CD14-positive monocyte (primary cell): ENCODE data around the gene RPEL1. TPM values are rescaled to one million over a fixed set of nuclear protein-coding genes. Genes with fewer than 3 reads are reported as not detected.
A peak's percentile ranks its signal among the peaks of the same experiment; 100 is the strongest.
"Not testable (repeated sequence)": the region's sequence is repeated elsewhere in the genome, so short reads cannot be mapped to it uniquely, and the experiment has no call there.

Experiments used
- DNase-seq, 3 donors: peaks; one replicate each; pipeline ENCODE4 v3.0.0-alpha.2; 2011 to 2022
- H2AFZ ChIP-seq: 2 replicates; pipeline ENCODE4 v1.6.0; 2012; ENCODE audit warnings: mild to moderate bottlenecking, low read depth, low read length, inconsistent platforms; ENCODE audit not compliant: insufficient read depth, poor library complexity, severe bottlenecking
- H3K27ac ChIP-seq, 2 donors: 1 replicate in 1 of 2; 2 replicates in 1 of 2; pipeline ENCODE4 v1.5.1; 2012 to 2013; ENCODE audit warnings: low read length in 2 of 2, control low read depth in 1 of 2, inconsistent platforms in 1 of 2, low read depth in 1 of 2, mild to moderate bottlenecking in 1 of 2
- H3K27me3 ChIP-seq, 2 donors: one replicate each; pipeline versions ENCODE4 v1.6.0 to v1.6.1; 2011 to 2013; ENCODE audit warnings: low read length in 2 of 2; ENCODE audit not compliant: control insufficient read depth in 2 of 2, insufficient read depth in 2 of 2
- H3K36me3 ChIP-seq, 2 donors: replicated peaks in 1 of 2; 1 replicate in 1 of 2; 2 replicates in 1 of 2; pipeline versions ENCODE4 v1.5.1 to v1.6.1; 2012 to 2013; ENCODE audit warnings: low read length in 2 of 2, control low read depth in 1 of 2, inconsistent platforms in 1 of 2, mild to moderate bottlenecking in 1 of 2; ENCODE audit not compliant: insufficient read depth in 2 of 2, control insufficient read depth in 1 of 2
- H3K4me1 ChIP-seq, 2 donors: 1 replicate in 1 of 2; 2 replicates in 1 of 2; pipeline versions ENCODE4 v1.5.1 to v1.6.1; 2012 to 2013; ENCODE audit warnings: low read length in 2 of 2, control low read depth in 1 of 2, inconsistent platforms in 1 of 2, mild to moderate bottlenecking in 1 of 2, moderate library complexity in 1 of 2; ENCODE audit not compliant: insufficient read depth in 2 of 2, control insufficient read depth in 1 of 2
- H3K4me2 ChIP-seq: replicated peaks from 2 replicates; pipeline ENCODE3; 2012; ENCODE audit warnings: low read length, moderate library complexity, mild to moderate bottlenecking; ENCODE audit not compliant: poor library complexity, severe bottlenecking; ENCODE audit errors: extremely low read depth
- H3K4me3 ChIP-seq, 3 experiments: fragments of 200-600 bp in 1 of 3; sonication (generic) in 1 of 3; replicated peaks in 1 of 3; 1 replicate in 2 of 3; 2 replicates in 1 of 3; pipeline ENCODE4 v1.5.1; 2011 to 2013; ENCODE audit warnings: low read length in 3 of 3, mild to moderate bottlenecking in 3 of 3, control low read depth in 2 of 3, low read depth in 2 of 3, inconsistent platforms in 1 of 3, moderate library complexity in 1 of 3
- H3K79me2 ChIP-seq: 2 replicates; pipeline ENCODE4 v1.6.0; 2012; ENCODE audit warnings: mild to moderate bottlenecking, control low read depth, inconsistent platforms, low read length, moderate library complexity; ENCODE audit not compliant: insufficient read depth
- H3K9ac ChIP-seq: 2 replicates; pipeline ENCODE4 v1.6.0; 2017; ENCODE audit warnings: low read length, mild to moderate bottlenecking; ENCODE audit not compliant: insufficient read depth, poor library complexity, severe bottlenecking
- H3K9me3 ChIP-seq, 2 donors: replicated peaks in 1 of 2; 1 replicate in 1 of 2; 2 replicates in 1 of 2; pipeline versions ENCODE4 v1.5.1 to v1.6.1; 2012 to 2013; ENCODE audit warnings: low read length in 2 of 2, control low read depth in 1 of 2; ENCODE audit not compliant: control insufficient read depth in 1 of 2, insufficient read depth in 1 of 2
- H4K20me1 ChIP-seq: 2 replicates; pipeline ENCODE4 v1.6.0; 2012; ENCODE audit warnings: mild to moderate bottlenecking, low read length, control low read depth, moderate library complexity; ENCODE audit not compliant: insufficient read depth
- H3K27ac Mint-ChIP-seq, 7 donors: one replicate each; pipeline ENCODE4 v1.8.0; 2020; ENCODE audit warnings: mild to moderate bottlenecking in 7 of 7, mixed read lengths in 7 of 7, moderate library complexity in 6 of 7, inconsistent platforms in 2 of 7
- H3K27me3 Mint-ChIP-seq, 3 donors: one replicate each; pipeline ENCODE4 v1.8.0; 2021 to 2022; ENCODE audit warnings: low read depth in 3 of 3, mild to moderate bottlenecking in 3 of 3, mixed read lengths in 3 of 3, moderate library complexity in 3 of 3, inconsistent platforms in 1 of 3
- H3K36me3 Mint-ChIP-seq, 2 donors: one replicate each; pipeline ENCODE4 v1.8.0; 2020; ENCODE audit warnings: mixed read lengths in 2 of 2, inconsistent platforms in 1 of 2, mild to moderate bottlenecking in 1 of 2
- H3K4me1 Mint-ChIP-seq: one replicate; pipeline ENCODE4 v1.8.0; 2020; ENCODE audit warnings: mild to moderate bottlenecking, mixed read lengths
- H3K4me3 Mint-ChIP-seq, 2 donors: one replicate each; pipeline ENCODE4 v1.8.0; 2020; ENCODE audit warnings: mild to moderate bottlenecking in 2 of 2, mixed read lengths in 2 of 2, moderate library complexity in 1 of 2
- H3K9me3 Mint-ChIP-seq, 7 donors: one replicate each; pipeline ENCODE4 v1.8.0; 2020 to 2022; ENCODE audit warnings: mixed read lengths in 7 of 7, mild to moderate bottlenecking in 6 of 7, moderate library complexity in 6 of 7, inconsistent platforms in 2 of 7
- CTCF ChIP-seq: fragments of 200-600 bp; IDR thresholded peaks from one replicate; pipeline ENCODE4 v1.8.0; 2022; ENCODE audit warnings: antibody characterized with exemption, mild to moderate bottlenecking
- WGBS: methylation state at CpG from one replicate; pipeline ENCODE4 v1.1.5; 2013; ENCODE audit warnings: missing lambda C conversion rate; ENCODE audit not compliant: insufficient coverage; 5-methylcytosine and 5-hydroxymethylcytosine counted together
- intact Hi-C, 2 donors: fragments of 100-400 bp; cut with micrococcal nuclease; formaldehyde crosslinking; loops; one replicate each; pipeline versions ENCODE4 v1.15.0 to v1.15.1; 2023
- polyA plus RNA-seq, 3 donors: library from polyadenylated mRNA; depleted of rRNA in 1 of 3; unstranded in 2 of 3; stranded (reverse) in 1 of 3; fragments of 300-500 nt in 2 of 3; fragments of >200 nt in 1 of 3; fragmentation: Illumina TruSeq in 2 of 3; gene quantifications; 1 replicate in 2 of 3; 2 replicates in 1 of 3; pipeline ENCODE4 v1.2.3, GENCODE V29; 2012 to 2021

Gene RPEL1
- polyA plus RNA-seq, 3 donors = not detected

- 100% methylated on average over 3 of the region's 4 CpGs for WGBS
- no peaks in the 10 kb centered on the region for H3K36me3 ChIP-seq
- Mint-ChIP-seq H3K9me3 (peaks cover 19 to 34% (median 23%) of the 10 kb centered on the region in 7 donors), H3K27ac (peak overlapping the region in 6 of 7 donors; percentile 36 to 83 (median 63)), H3K27me3 (peaks cover 0 to 1% (median 0%) of the 10 kb centered on the region in 3 donors), H3K36me3 (peaks cover 6% of the 10 kb centered on the region in 2 donors), H3K4me1 (peaks cover 53% of the 10 kb centered on the region), H3K4me3 (no peak overlapping the region)
- no peak overlapping the region for H3K4me2 ChIP-seq
- peaks cover 17 to 22% of the 10 kb centered on the region in 2 donors for H3K9me3 ChIP-seq
- H3K9ac ChIP-seq = no peak overlapping the region
- no peak for TF ChIP-seq CTCF
- DNase-seq = no peak
- H3K4me3 ChIP-seq = peak overlapping the region in 1 of 3 experiments; percentile 6
- peaks cover 44 to 54% of the 10 kb centered on the region in 2 donors for H3K4me1 ChIP-seq
- peak overlapping the region in 1 of 2 donors; percentile 74 for H3K27ac ChIP-seq
- no peaks in the 10 kb centered on the region for H4K20me1 ChIP-seq
- no peaks in the 10 kb centered on the region for H3K79me2 ChIP-seq
- intact Hi-C loops = no loop called here
- H3K27me3 ChIP-seq = no peaks in the 10 kb centered on the region
- no peak overlapping the region for H2AFZ ChIP-seq
Measured at GRCh38 chr10:103224133-103224532, 21.6 kb upstream of the RPEL1 start.

GRCh38 chr10:103224721-103225120, 21.0 kb upstream of the RPEL1 start:
- H2AFZ ChIP-seq, H3K36me3 Mint-ChIP-seq, H3K4me2 ChIP-seq, intact Hi-C loops, H3K79me2 ChIP-seq, H4K20me1 ChIP-seq, H3K9ac ChIP-seq, H3K27me3 ChIP-seq, H3K36me3 ChIP-seq, H3K27me3 Mint-ChIP-seq: not testable (repeated sequence)
- peaks cover 50 to 60% of the 10 kb centered on the region in 2 donors for H3K4me1 ChIP-seq
- peak overlapping the region in 1 of 3 experiments; percentile 14 for H3K4me3 ChIP-seq
- peak; percentile 31 to 43 (median 35) for DNase-seq
- Mint-ChIP-seq H3K27ac (peak overlapping the region; percentile 3 to 86 (median 72)), H3K9me3 (peaks cover 19 to 34% (median 23%) of the 10 kb centered on the region in 7 donors), H3K4me3 (peak overlapping the region in 1 of 2 donors; percentile 23), H3K4me1 (peaks cover 58% of the 10 kb centered on the region)
- peaks cover 17 to 22% of the 10 kb centered on the region in 2 donors for H3K9me3 ChIP-seq
- 11% methylated on average over 2 of the region's 5 CpGs for WGBS
- peak overlapping the region; percentile 67 to 74 for H3K27ac ChIP-seq
